IMR-90 (cell line): ENCODE data around the gene ABO.

Source experiments
- BHLHE40 ChIP-seq: fragments of 150-350 bp; IDR thresholded peaks from 2 replicates; pipeline ENCODE4 v1.6.1; 2016; ENCODE audit warnings: mild to moderate bottlenecking, low read depth, low read length
- CEBPB ChIP-seq: IDR thresholded peaks from 2 replicates; pipeline ENCODE4 v1.6.1; 2012; ENCODE audit warnings: low read depth, low read length, improper control_type of control experiment
- CHD1 ChIP-seq: IDR thresholded peaks from 2 replicates; pipeline ENCODE4 v1.6.1; 2012; ENCODE audit warnings: low read depth, low read length, improper control_type of control experiment
- CTCF ChIP-seq: conservative IDR thresholded peaks from 2 replicates; pipeline ENCODE4 v1.5.1; 2012; ENCODE audit warnings: mild to moderate bottlenecking, low read depth, low read length, improper control_type of control experiment
- FOS ChIP-seq: fragments of 150-350 bp; IDR thresholded peaks from 2 replicates; pipeline ENCODE4 v1.6.1; 2016; ENCODE audit warnings: low read depth, low read length
- MAFK ChIP-seq: IDR thresholded peaks from 2 replicates; pipeline ENCODE4 v1.6.1; 2012; ENCODE audit warnings: low read depth, low read length, improper control_type of control experiment
- MAZ ChIP-seq: IDR thresholded peaks from 2 replicates; pipeline ENCODE4 v1.6.1; 2012; ENCODE audit warnings: low read depth, mild to moderate bottlenecking, low read length, improper control_type of control experiment, moderate library complexity, borderline replicate concordance
- NFE2L2 ChIP-seq: fragments of 150-350 bp; IDR thresholded peaks from 2 replicates; pipeline ENCODE4 v1.6.1; 2016; ENCODE audit warnings: low read depth, mild to moderate bottlenecking, low read length
- POLR2A ChIP-seq: IDR thresholded peaks from 2 replicates; pipeline ENCODE4 v1.6.1; 2012; ENCODE audit warnings: mild to moderate bottlenecking, low read depth, low read length
- RAD21 ChIP-seq: IDR thresholded peaks from 2 replicates; pipeline ENCODE4 v1.6.1; 2012; ENCODE audit warnings: low read length, improper control_type of control experiment
- RCOR1 ChIP-seq: IDR thresholded peaks from 2 replicates; pipeline ENCODE4 v1.6.1; 2012; ENCODE audit warnings: mild to moderate bottlenecking, low read length, improper control_type of control experiment; ENCODE audit not compliant: insufficient replicate concordance
- USF2 ChIP-seq: fragments of 150-350 bp; IDR thresholded peaks from 2 replicates; pipeline ENCODE4 v1.6.1; 2017; ENCODE audit warnings: mild to moderate bottlenecking, antibody characterized with exemption, low read length, low read depth

- no peak for TF ChIP-seq CTCF
- TF ChIP-seq POLR2A = no peak
- TF ChIP-seq FOS = no peak
- no peak for TF ChIP-seq RCOR1
- TF ChIP-seq CEBPB = no peak
- no peak for TF ChIP-seq USF2
- no peak for TF ChIP-seq MAFK
- no peak for TF ChIP-seq NFE2L2
- TF ChIP-seq RAD21 = no peak
- TF ChIP-seq BHLHE40 = no peak
- no peak for TF ChIP-seq MAZ
- no peak for TF ChIP-seq CHD1
Observed at GRCh38 chr9:133322701-133323100, 47.7 kb upstream of the ABO start.
